ENCODE results near the gene TESK1.
A peak's percentile ranks its signal among the peaks of the same experiment; 100 is the strongest.
"Not testable (repeated sequence)": the region's sequence is repeated elsewhere in the genome, so short reads cannot be mapped to it uniquely, and the experiment has no call there.

TESK1 gene

GRCh38 chr9:35604578-35605350 lies at the start of gene TESK1:
TSS of gene TESK1 (plus strand) at chr9:35605262. CDS start at chr9:35605620, 358 bp downstream.
- peak; percentile 71 to 82 (median 79) for DNase-seq

- no peak for DNase-seq
Observed at GRCh38 chr9:35555881-35556280, 49.2 kb upstream of the TESK1 start.

GRCh38 chr9:35556776-35557175 lies 48.3 kb upstream of the TESK1 start:
- DNase-seq, result no peak

- no peak for DNase-seq
Observed at GRCh38 chr9:35557320-35557719, 47.7 kb upstream of the TESK1 start.

GRCh38 chr9:35558185-35558584 lies 46.9 kb upstream of the TESK1 start:
- DNase-seq, result no peak

- no peak for DNase-seq
Observed at GRCh38 chr9:35559792-35560530, 45.1 kb upstream of the TESK1 start.

GRCh38 chr9:35560625-35561337 lies 44.3 kb upstream of the TESK1 start:
- DNase-seq, result no peak

- no peak for DNase-seq
Observed at GRCh38 chr9:35561468-35562261, 43.4 kb upstream of the TESK1 start.

GRCh38 chr9:35562895-35563780 lies 41.9 kb upstream of the TESK1 start:
- no peak for DNase-seq

- no peak for DNase-seq
Observed at GRCh38 chr9:35563791-35564197, 41.3 kb upstream of the TESK1 start.

GRCh38 chr9:35564658-35565061 lies 40.4 kb upstream of the TESK1 start:
- no peak for DNase-seq

- no peak for DNase-seq
Observed at GRCh38 chr9:35566417-35566816, 38.6 kb upstream of the TESK1 start.

- no peak for DNase-seq
Observed at GRCh38 chr9:35568196-35568595, 36.9 kb upstream of the TESK1 start.

GRCh38 chr9:35569206-35569605 lies 35.9 kb upstream of the TESK1 start:
- no peak for DNase-seq

- DNase-seq, result no peak
Observed at GRCh38 chr9:35570709-35571504, 34.2 kb upstream of the TESK1 start.

GRCh38 chr9:35574578-35575122 lies 30.4 kb upstream of the TESK1 start:
- DNase-seq, result no peak

GRCh38 chr9:35575478-35575877 lies 29.6 kb upstream of the TESK1 start:
- DNase-seq, result no peak

- DNase-seq, result no peak
Observed at GRCh38 chr9:35577486-35577885, 27.6 kb upstream of the TESK1 start.

- no peak for DNase-seq
Observed at GRCh38 chr9:35579130-35579529, 25.9 kb upstream of the TESK1 start.

GRCh38 chr9:35579659-35580227 lies 25.3 kb upstream of the TESK1 start:
- DNase-seq, result not testable (repeated sequence)
